PC-9 (cell line): ENCODE data around the gene SMPD1. TPM values are rescaled to one million over a fixed set of nuclear protein-coding genes. Genes with fewer than 3 reads are reported as not detected.

Experiments used
- BruUV-seq: library from RNA; stranded (reverse); fragments of 400-500 nt; replicated peaks from 2 replicates; lab custom pipeline; 2021; lab: Mats Ljungman, UMichigan
- CTCF ChIA-PET: fragments of 300-600 bp; sonication (Branson Sonifier 250); formaldehyde crosslinking; loops from one replicate; lab custom pipeline; 2022; ENCODE audit warnings: antibody characterized with exemption; lab: Charles Lee
- POLR2A ChIA-PET: fragments of 300-600 bp; sonication (Branson Sonifier 250); formaldehyde crosslinking; loops from one replicate; lab custom pipeline; 2022; ENCODE audit warnings: antibody characterized with exemption; ENCODE audit not compliant: unreplicated experiment; lab: Charles Lee
- DNase-seq, 2 experiments: peaks; one replicate each; pipeline versions ENCODE4 v3.0.0 to v3.0.0-alpha.2; 2015 to 2022; ENCODE audit warnings: mixed read lengths in 1 of 2
- H2AFZ ChIP-seq: fragments of 200-600 bp; sonication (generic); 2 replicates; pipeline ENCODE4 v1.8.1; 2017; ENCODE audit warnings: antibody characterized with exemption
- H3F3A ChIP-seq: fragments of 200-600 bp; sonication (generic); 2 replicates; pipeline ENCODE4 v1.8.1; 2017; ENCODE audit warnings: antibody characterized with exemption, mild to moderate bottlenecking, low read depth; ENCODE audit not compliant: insufficient read depth
- H3K27ac ChIP-seq: fragments of 200-600 bp; sonication (generic); 2 replicates; pipeline ENCODE4 v1.6.1; 2016; ENCODE audit warnings: mixed run types
- H3K27me3 ChIP-seq: fragments of 200-600 bp; sonication (generic); 2 replicates; pipeline ENCODE4 v1.6.1; 2016; ENCODE audit warnings: low read depth, mixed run types; ENCODE audit not compliant: insufficient read depth
- H3K36me3 ChIP-seq: fragments of 200-600 bp; sonication (generic); 2 replicates; pipeline ENCODE4 v1.6.1; 2016; ENCODE audit warnings: low read depth, mixed run types
- H3K4me1 ChIP-seq: fragments of 200-600 bp; sonication (generic); replicated peaks from 2 replicates; pipeline ENCODE4 v1.6.1; 2016; ENCODE audit warnings: mixed run types; ENCODE audit not compliant: insufficient read depth
- H3K4me2 ChIP-seq: fragments of 200-600 bp; sonication (generic); 2 replicates; pipeline ENCODE4 v1.6.1; 2017; ENCODE audit warnings: mixed run types
- H3K4me3 ChIP-seq: fragments of 200-600 bp; sonication (generic); 2 replicates; pipeline ENCODE4 v1.6.1; 2016; ENCODE audit warnings: mixed run types
- H3K79me2 ChIP-seq: fragments of 200-600 bp; sonication (generic); 2 replicates; pipeline ENCODE4 v1.6.1; 2017; ENCODE audit warnings: low read depth, mixed run types
- H3K9me2 ChIP-seq: fragments of 200-600 bp; sonication (generic); 2 replicates; pipeline ENCODE4 v1.8.1; 2017; ENCODE audit warnings: mild to moderate bottlenecking; ENCODE audit not compliant: insufficient read depth
- H3K9me3 ChIP-seq: fragments of 200-600 bp; sonication (generic); 2 replicates; pipeline ENCODE4 v1.8.1; 2016; ENCODE audit warnings: low read depth; ENCODE audit not compliant: insufficient read depth
- H4K20me1 ChIP-seq: fragments of 200-600 bp; sonication (generic); 2 replicates; pipeline ENCODE4 v1.8.1; 2017; ENCODE audit not compliant: insufficient read depth
- EZH2 ChIP-seq: fragments of 200-600 bp; sonication (generic); IDR thresholded peaks from 2 replicates; pipeline ENCODE4 v1.8.0; 2017; ENCODE audit warnings: antibody characterized with exemption, low read depth
- intact Hi-C: fragments of 100-400 bp; cut with micrococcal nuclease; formaldehyde crosslinking; loops from one replicate; pipeline ENCODE4 v1.10.0; 2022; ENCODE audit not compliant: unreplicated experiment
- total RNA-seq: library from RNA; stranded (reverse); gene quantifications from 2 replicates; pipeline ENCODE4 v1.2.3, GENCODE V29; 2021
- TF ChIP-seq, protein P1 (sequence below): fragments of 200-600 bp; sonication (generic); conservative IDR thresholded peaks from 2 replicates; pipeline ENCODE4 v1.6.1; 2017; ENCODE audit warnings: mixed run types, antibody characterized with exemption, mild to moderate bottlenecking, moderate library complexity

Gene SMPD1
- total RNA-seq, 1 experiment from 2014 or later = 7.2 TPM

DNA sequence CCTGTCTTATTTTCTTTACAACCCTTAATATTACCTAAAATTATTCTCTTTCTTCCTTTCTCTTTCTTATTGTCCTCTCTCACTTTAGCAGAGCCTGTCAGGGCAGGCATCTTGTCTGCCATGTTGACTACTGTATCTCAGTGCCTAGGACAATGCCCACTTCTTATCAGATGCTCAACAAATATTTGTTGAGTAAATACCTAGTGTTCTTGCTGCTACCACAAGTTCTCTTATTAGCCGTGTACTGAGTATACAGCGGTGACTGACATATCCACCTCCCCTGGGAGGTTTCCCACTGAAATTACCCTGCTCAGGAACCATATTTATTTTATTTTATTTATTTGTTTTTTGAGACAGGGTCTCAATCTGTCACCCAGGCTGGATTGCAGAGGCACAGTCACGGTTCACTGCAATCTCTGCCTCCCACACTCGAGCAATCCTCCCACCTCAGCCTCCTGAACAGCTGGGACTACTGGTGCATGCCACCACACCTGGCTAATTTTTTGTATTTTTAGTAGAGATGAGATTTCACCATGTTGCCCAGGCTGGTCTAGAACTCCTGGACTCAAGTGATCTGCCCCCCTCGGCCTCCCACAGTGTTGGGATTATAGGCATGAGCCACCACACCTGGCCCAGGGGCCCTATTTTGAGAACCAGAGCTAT is 43.9 kb downstream of the SMPD1 start:
- no TSS peak for BruUV-seq
- DNase-seq = no peak
- no peaks in the 10 kb centered on the region for H3K9me2 ChIP-seq
- TF ChIP-seq, protein P1, sequence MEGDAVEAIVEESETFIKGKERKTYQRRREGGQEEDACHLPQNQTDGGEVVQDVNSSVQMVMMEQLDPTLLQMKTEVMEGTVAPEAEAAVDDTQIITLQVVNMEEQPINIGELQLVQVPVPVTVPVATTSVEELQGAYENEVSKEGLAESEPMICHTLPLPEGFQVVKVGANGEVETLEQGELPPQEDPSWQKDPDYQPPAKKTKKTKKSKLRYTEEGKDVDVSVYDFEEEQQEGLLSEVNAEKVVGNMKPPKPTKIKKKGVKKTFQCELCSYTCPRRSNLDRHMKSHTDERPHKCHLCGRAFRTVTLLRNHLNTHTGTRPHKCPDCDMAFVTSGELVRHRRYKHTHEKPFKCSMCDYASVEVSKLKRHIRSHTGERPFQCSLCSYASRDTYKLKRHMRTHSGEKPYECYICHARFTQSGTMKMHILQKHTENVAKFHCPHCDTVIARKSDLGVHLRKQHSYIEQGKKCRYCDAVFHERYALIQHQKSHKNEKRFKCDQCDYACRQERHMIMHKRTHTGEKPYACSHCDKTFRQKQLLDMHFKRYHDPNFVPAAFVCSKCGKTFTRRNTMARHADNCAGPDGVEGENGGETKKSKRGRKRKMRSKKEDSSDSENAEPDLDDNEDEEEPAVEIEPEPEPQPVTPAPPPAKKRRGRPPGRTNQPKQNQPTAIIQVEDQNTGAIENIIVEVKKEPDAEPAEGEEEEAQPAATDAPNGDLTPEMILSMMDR = no peak
- no peak for TF ChIP-seq EZH2
- H3K79me2 ChIP-seq = no peaks in the 10 kb centered on the region
- no peak overlapping the region for H3K4me3 ChIP-seq
- H3K4me2 ChIP-seq = no peak overlapping the region
- no peak overlapping the region for H3K27ac ChIP-seq
- H3K27me3 ChIP-seq = no peaks in the 10 kb centered on the region
- POLR2A ChIA-PET = no interaction called here
- 0 out of 2 replicates have a peak, but pooled peaks cover 3% of the 10 kb centered on the region for H3K4me1 ChIP-seq
- H2AFZ ChIP-seq = no peak overlapping the region
- intact Hi-C loops = loop anchor here (2.0 kb wide), 1 partner anchor 45 kb away; no protein-coding TSS in a partner anchor
- H3K36me3 ChIP-seq = no peaks in the 10 kb centered on the region
- no peaks in the 10 kb centered on the region for H4K20me1 ChIP-seq
- no peaks in the 10 kb centered on the region for H3F3A ChIP-seq
- CTCF ChIA-PET = no interaction called here
- H3K9me3 ChIP-seq = no peaks in the 10 kb centered on the region

DNA sequence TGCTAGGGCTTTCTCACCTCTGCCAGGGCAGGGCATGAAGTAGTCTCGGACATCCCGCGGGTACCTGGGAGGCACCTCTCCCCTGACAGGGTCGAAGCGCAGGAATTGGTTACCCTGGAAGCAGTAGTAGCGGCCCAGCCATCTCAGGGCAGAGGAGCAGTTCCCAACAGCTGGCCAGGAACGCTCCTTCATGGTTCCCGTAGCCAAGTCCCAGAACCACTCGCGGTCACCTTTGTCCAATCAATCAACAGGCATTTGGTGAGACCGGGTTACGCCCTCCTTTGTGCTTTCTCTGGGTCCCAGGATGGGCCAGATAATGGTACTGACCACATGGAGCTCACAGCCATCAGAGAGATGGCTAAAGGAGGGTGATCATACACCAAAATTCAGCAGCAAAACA is 47.1 kb downstream of the SMPD1 start:
- intact Hi-C loops = no loop called here
- Histone ChIP-seq H2AFZ (no peak overlapping the region), H3K9me3 (no peaks in the 10 kb centered on the region), H3K36me3 (no peaks in the 10 kb centered on the region), H3F3A (no peaks in the 10 kb centered on the region), H3K9me2 (no peaks in the 10 kb centered on the region), H3K4me3 (no peak overlapping the region), H3K27me3 (no peaks in the 10 kb centered on the region), H3K79me2 (no peaks in the 10 kb centered on the region), H3K4me2 (no peak overlapping the region), H4K20me1 (no peaks in the 10 kb centered on the region), H3K4me1 (no peaks in the 10 kb centered on the region), H3K27ac (no peak overlapping the region)
- TF ChIP-seq, protein P1 = no peak
- TF ChIP-seq EZH2 = no peak
- no TSS peak for BruUV-seq
- ChIA-PET CTCF (no interaction called here), POLR2A (no interaction called here)
- no peak for DNase-seq

DNA sequence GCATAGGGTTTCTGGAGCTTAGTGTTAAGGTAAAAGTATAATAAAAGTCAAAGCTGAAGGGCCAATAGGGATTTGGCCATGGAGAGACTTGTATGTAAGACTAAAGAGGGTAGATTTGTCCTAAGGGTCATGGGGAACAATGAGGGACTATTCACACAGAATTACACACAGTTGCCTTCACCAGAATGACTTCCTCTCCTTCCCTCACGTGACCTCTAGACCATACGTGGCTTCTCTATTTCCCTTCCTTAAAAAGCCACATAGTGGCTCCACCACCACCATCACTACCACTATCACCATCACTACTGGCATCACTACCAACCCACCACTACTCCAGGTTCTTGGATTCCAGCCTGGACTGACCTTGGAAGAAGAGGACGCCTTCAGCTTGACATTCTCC is 47.7 kb downstream of the SMPD1 start:
- Histone ChIP-seq H3F3A (no peaks in the 10 kb centered on the region), H4K20me1 (no peaks in the 10 kb centered on the region), H3K27ac (no peak overlapping the region), H3K9me3 (no peaks in the 10 kb centered on the region), H3K9me2 (no peaks in the 10 kb centered on the region), H3K4me1 (no peaks in the 10 kb centered on the region), H3K27me3 (no peaks in the 10 kb centered on the region), H3K79me2 (no peaks in the 10 kb centered on the region), H3K4me2 (no peak overlapping the region), H3K4me3 (no peak overlapping the region), H2AFZ (no peak overlapping the region), H3K36me3 (no peaks in the 10 kb centered on the region)
- BruUV-seq = no TSS peak
- intact Hi-C loops = no loop called here
- ChIA-PET POLR2A (no interaction called here), CTCF (no interaction called here)
- TF ChIP-seq, protein P1 = no peak
- TF ChIP-seq EZH2 = no peak
- DNase-seq = no peak
